Measurements from ENCODE around the gene USP46.
A peak's percentile ranks its signal among the peaks of the same experiment; 100 is the strongest.

The USP46 gene

GRCh38 chr4:52554612-52555355 is 104.3 kb downstream of the USP46 start:
- Histone ChIP-seq H3K79me2 (ENCODE audit: control insufficient read depth, insufficient read depth, low read length, unreplicated experiment) (no peaks in the 10 kb centered on the region), H3K4me3 (ENCODE audit: low read depth, low read length) (no peak overlapping the region), H3K36me3 (ENCODE audit: insufficient read depth, low read length) (no peaks in the 10 kb centered on the region), H2AFZ (ENCODE audit: low read length, unreplicated experiment) (no peak overlapping the region), H3K4me1 (ENCODE audit: control insufficient read depth, insufficient read depth, low read length, unreplicated experiment) (no peaks in the 10 kb centered on the region), H3K27me3 (ENCODE audit: insufficient read depth, low read length) (peaks cover 2% of the 10 kb centered on the region; the same call in 1 of the 2 replicates), H3K27ac (ENCODE audit: low read depth, low read length) (no peak overlapping the region)

- Histone ChIP-seq H3K4me1 (ENCODE audit: control insufficient read depth, insufficient read depth, low read length, unreplicated experiment) (no peaks in the 10 kb centered on the region), H3K27ac (ENCODE audit: low read depth, low read length) (no peak overlapping the region), H3K4me3 (ENCODE audit: low read depth, low read length) (no peak overlapping the region), H3K36me3 (ENCODE audit: insufficient read depth, low read length) (no peaks in the 10 kb centered on the region), H2AFZ (ENCODE audit: low read length, unreplicated experiment) (no peak overlapping the region), H3K79me2 (ENCODE audit: control insufficient read depth, insufficient read depth, low read length, unreplicated experiment) (no peaks in the 10 kb centered on the region), H3K27me3 (ENCODE audit: insufficient read depth, low read length) (peaks cover 2% of the 10 kb centered on the region; the same call in 1 of the 2 replicates)
Measured at GRCh38 chr4:52552778-52553177, 106.3 kb downstream of the USP46 start.

- Histone ChIP-seq H3K4me1 (ENCODE audit: control insufficient read depth, insufficient read depth, low read length, unreplicated experiment) (no peaks in the 10 kb centered on the region), H3K4me3 (ENCODE audit: low read depth, low read length) (no peak overlapping the region), H3K27me3 (ENCODE audit: insufficient read depth, low read length) (no peaks in the 10 kb centered on the region), H2AFZ (ENCODE audit: low read length, unreplicated experiment) (no peak overlapping the region), H3K27ac (ENCODE audit: low read depth, low read length) (no peak overlapping the region), H3K36me3 (ENCODE audit: insufficient read depth, low read length) (no peaks in the 10 kb centered on the region), H3K79me2 (ENCODE audit: control insufficient read depth, insufficient read depth, low read length, unreplicated experiment) (no peaks in the 10 kb centered on the region)
Measured at GRCh38 chr4:52551487-52551886, 107.6 kb downstream of the USP46 start.

GRCh38 chr4:52550186-52550585 is 108.9 kb downstream of the USP46 start:
- Histone ChIP-seq H2AFZ (ENCODE audit: low read length, unreplicated experiment) (no peak overlapping the region), H3K79me2 (ENCODE audit: control insufficient read depth, insufficient read depth, low read length, unreplicated experiment) (no peaks in the 10 kb centered on the region)

GRCh38 chr4:52548818-52549570 is 110.1 kb downstream of the USP46 start:
- H3K4me1 ChIP-seq (ENCODE audit: control insufficient read depth, insufficient read depth, low read length, unreplicated experiment) = no peaks in the 10 kb centered on the region
- H3K27me3 ChIP-seq (ENCODE audit: insufficient read depth, low read length) = no peaks in the 10 kb centered on the region
- no peaks in the 10 kb centered on the region for H3K79me2 ChIP-seq (ENCODE audit: control insufficient read depth, insufficient read depth, low read length, unreplicated experiment)
- no peak overlapping the region for H2AFZ ChIP-seq (ENCODE audit: low read length, unreplicated experiment)
- no peaks in the 10 kb centered on the region for H3K36me3 ChIP-seq (ENCODE audit: insufficient read depth, low read length)
- no peak overlapping the region for H3K4me3 ChIP-seq (ENCODE audit: low read depth, low read length)
- H3K27ac ChIP-seq (ENCODE audit: low read depth, low read length) = no peak overlapping the region

More at GRCh38 chr4:52550186-52550585, 108.9 kb downstream of the USP46 start:
- Histone ChIP-seq H3K4me3 (ENCODE audit: low read depth, low read length) (no peak overlapping the region), H3K27me3 (ENCODE audit: insufficient read depth, low read length) (no peaks in the 10 kb centered on the region), H3K36me3 (ENCODE audit: insufficient read depth, low read length) (no peaks in the 10 kb centered on the region), H3K4me1 (ENCODE audit: control insufficient read depth, insufficient read depth, low read length, unreplicated experiment) (no peaks in the 10 kb centered on the region), H3K27ac (ENCODE audit: low read depth, low read length) (no peak overlapping the region)

GRCh38 chr4:52546449-52546848 is 112.7 kb downstream of the USP46 start:
- Histone ChIP-seq H2AFZ (ENCODE audit: low read length, unreplicated experiment) (no peak overlapping the region), H3K79me2 (ENCODE audit: control insufficient read depth, insufficient read depth, low read length, unreplicated experiment) (no peaks in the 10 kb centered on the region), H3K36me3 (ENCODE audit: insufficient read depth, low read length) (no peaks in the 10 kb centered on the region), H3K27ac (ENCODE audit: low read depth, low read length) (no peak overlapping the region), H3K27me3 (ENCODE audit: insufficient read depth, low read length) (no peaks in the 10 kb centered on the region), H3K4me1 (ENCODE audit: control insufficient read depth, insufficient read depth, low read length, unreplicated experiment) (no peaks in the 10 kb centered on the region), H3K4me3 (ENCODE audit: low read depth, low read length) (no peak overlapping the region)

- peak overlapping the region; percentile 34 for H2AFZ ChIP-seq (ENCODE audit: low read length, unreplicated experiment)
- no peaks in the 10 kb centered on the region for H3K27me3 ChIP-seq (ENCODE audit: insufficient read depth, low read length)
- no peaks in the 10 kb centered on the region for H3K79me2 ChIP-seq (ENCODE audit: control insufficient read depth, insufficient read depth, low read length, unreplicated experiment)
- H3K27ac ChIP-seq (ENCODE audit: low read depth, low read length) = no peak overlapping the region
- no peaks in the 10 kb centered on the region for H3K4me1 ChIP-seq (ENCODE audit: control insufficient read depth, insufficient read depth, low read length, unreplicated experiment)
- peak overlapping the region; percentile 51; the same call in 1 of the 2 replicates for H3K4me3 ChIP-seq (ENCODE audit: low read depth, low read length)
- H3K36me3 ChIP-seq (ENCODE audit: insufficient read depth, low read length) = no peaks in the 10 kb centered on the region
Measured at GRCh38 chr4:52545099-52546069, 113.7 kb downstream of the USP46 start.
